Mesenchymal stem cell (in vitro differentiated cells and primary cell): ENCODE data around the gene SDF2.

Source experiments
- DNase-seq: peaks from one replicate; pipeline ENCODE4 v3.0.0-alpha.2; 2013
- H2AFZ ChIP-seq: one replicate; pipeline ENCODE4 v1.6.1; 2013; ENCODE audit warnings: low read depth, mild to moderate bottlenecking, control low read depth, inconsistent platforms, low read length, moderate library complexity
- H2AK5ac ChIP-seq: 2 replicates; pipeline ENCODE4 v1.6.1; 2013; ENCODE audit warnings: low read length, moderate library complexity, mild to moderate bottlenecking, inconsistent platforms; ENCODE audit not compliant: severe bottlenecking
- H2BK120ac ChIP-seq: one replicate; pipeline ENCODE4 v1.6.1; 2013; ENCODE audit warnings: low read depth, mild to moderate bottlenecking, inconsistent platforms, low read length, moderate library complexity
- H2BK12ac ChIP-seq, 2 experiments: one replicate each; pipeline ENCODE4 v1.6.1; 2013; ENCODE audit warnings: inconsistent platforms in 2 of 2, low read length in 2 of 2, mild to moderate bottlenecking in 2 of 2, moderate library complexity in 2 of 2, control low read depth in 1 of 2
- H2BK15ac ChIP-seq: one replicate; pipeline ENCODE4 v1.6.1; 2013; ENCODE audit warnings: mild to moderate bottlenecking, low read depth, inconsistent platforms; ENCODE audit not compliant: poor library complexity, severe bottlenecking
- H2BK5ac ChIP-seq: 2 replicates; pipeline ENCODE4 v1.6.1; 2013; ENCODE audit warnings: low read depth, mild to moderate bottlenecking, low read length, control low read depth, inconsistent platforms; ENCODE audit not compliant: poor library complexity, severe bottlenecking
- H3K14ac ChIP-seq, 2 experiments: one replicate each; pipeline ENCODE4 v1.6.1; 2013; ENCODE audit warnings: inconsistent platforms in 2 of 2, low read length in 2 of 2, control low read depth in 1 of 2, mild to moderate bottlenecking in 1 of 2, moderate library complexity in 1 of 2
- H3K18ac ChIP-seq, 2 experiments: one replicate each; pipeline ENCODE4 v1.6.1; 2013; ENCODE audit warnings: inconsistent platforms in 2 of 2, low read length in 2 of 2, control low read depth in 1 of 2, low read depth in 1 of 2, mild to moderate bottlenecking in 1 of 2
- H3K23ac ChIP-seq, 2 experiments: one replicate each; pipeline ENCODE4 v1.6.1; 2013; ENCODE audit warnings: inconsistent platforms in 2 of 2, low read length in 2 of 2, mild to moderate bottlenecking in 2 of 2, moderate library complexity in 2 of 2, control low read depth in 1 of 2
- H3K27ac ChIP-seq: 2 replicates; pipeline ENCODE4 v1.5.1; 2013; ENCODE audit warnings: mild to moderate bottlenecking, moderate library complexity, low read length, control low read depth, inconsistent platforms; ENCODE audit not compliant: poor library complexity, severe bottlenecking
- H3K27me3 ChIP-seq, 2 experiments: 2 replicates each; pipeline versions ENCODE4 v1.6.1 to v1.7.0; 2013; ENCODE audit warnings: low read length in 2 of 2, mild to moderate bottlenecking in 2 of 2, moderate library complexity in 2 of 2, control low read depth in 1 of 2, inconsistent platforms in 1 of 2; ENCODE audit not compliant: control insufficient read depth in 1 of 2, insufficient read depth in 1 of 2
- H3K36me3 ChIP-seq, 2 experiments: 2 replicates each; pipeline versions ENCODE4 v1.6.1 to v1.7.0; 2013; ENCODE audit warnings: low read length in 2 of 2, control low read depth in 1 of 2, inconsistent platforms in 1 of 2, low read depth in 1 of 2, mild to moderate bottlenecking in 1 of 2; ENCODE audit not compliant: insufficient read depth in 2 of 2, control insufficient read depth in 1 of 2
- H3K4ac ChIP-seq, 2 experiments: one replicate each; pipeline ENCODE4 v1.6.1; 2013; ENCODE audit warnings: inconsistent platforms in 2 of 2, low read length in 2 of 2, mild to moderate bottlenecking in 2 of 2, moderate library complexity in 2 of 2, control low read depth in 1 of 2, low read depth in 1 of 2
- H3K4me1 ChIP-seq: 2 replicates; pipeline ENCODE4 v1.6.1; 2013; ENCODE audit warnings: low read depth, low read length, control low read depth; ENCODE audit not compliant: control insufficient read depth, insufficient read depth
- H3K4me2 ChIP-seq: 2 replicates; pipeline ENCODE4 v1.6.1; 2013; ENCODE audit warnings: low read length, mild to moderate bottlenecking, inconsistent platforms; ENCODE audit not compliant: poor library complexity, severe bottlenecking
- H3K4me3 ChIP-seq, 2 experiments: 2 replicates each; pipeline versions ENCODE4 v1.5.1 to v1.7.0; 2013; ENCODE audit warnings: low read length in 2 of 2, mild to moderate bottlenecking in 2 of 2, control low read depth in 1 of 2, low read depth in 1 of 2; ENCODE audit not compliant: insufficient read depth in 1 of 2
- H3K79me1 ChIP-seq: replicated peaks from 2 replicates; pipeline ENCODE4 v1.6.1; 2013; ENCODE audit warnings: mild to moderate bottlenecking, control low read depth, low read length, inconsistent platforms; ENCODE audit not compliant: poor library complexity, severe bottlenecking
- H3K9ac ChIP-seq: 2 replicates; pipeline ENCODE4 v1.7.0; 2013; ENCODE audit warnings: mild to moderate bottlenecking, low read length, moderate library complexity
- H3K9me3 ChIP-seq: 2 replicates; pipeline ENCODE4 v1.7.0; 2013; ENCODE audit warnings: mild to moderate bottlenecking, low read length; ENCODE audit not compliant: control insufficient read depth
- H4K8ac ChIP-seq: one replicate; pipeline ENCODE4 v1.6.1; 2013; ENCODE audit warnings: inconsistent platforms, mild to moderate bottlenecking, low read length, moderate library complexity
- H4K91ac ChIP-seq: one replicate; pipeline ENCODE4 v1.6.1; 2013; ENCODE audit warnings: mild to moderate bottlenecking, low read length, inconsistent platforms
- WGBS: methylation state at CpG from one replicate; pipeline ENCODE4 v1.1.7; 2013; ENCODE audit warnings: mixed read lengths; 5-methylcytosine and 5-hydroxymethylcytosine counted together

SDF2 gene

DNA sequence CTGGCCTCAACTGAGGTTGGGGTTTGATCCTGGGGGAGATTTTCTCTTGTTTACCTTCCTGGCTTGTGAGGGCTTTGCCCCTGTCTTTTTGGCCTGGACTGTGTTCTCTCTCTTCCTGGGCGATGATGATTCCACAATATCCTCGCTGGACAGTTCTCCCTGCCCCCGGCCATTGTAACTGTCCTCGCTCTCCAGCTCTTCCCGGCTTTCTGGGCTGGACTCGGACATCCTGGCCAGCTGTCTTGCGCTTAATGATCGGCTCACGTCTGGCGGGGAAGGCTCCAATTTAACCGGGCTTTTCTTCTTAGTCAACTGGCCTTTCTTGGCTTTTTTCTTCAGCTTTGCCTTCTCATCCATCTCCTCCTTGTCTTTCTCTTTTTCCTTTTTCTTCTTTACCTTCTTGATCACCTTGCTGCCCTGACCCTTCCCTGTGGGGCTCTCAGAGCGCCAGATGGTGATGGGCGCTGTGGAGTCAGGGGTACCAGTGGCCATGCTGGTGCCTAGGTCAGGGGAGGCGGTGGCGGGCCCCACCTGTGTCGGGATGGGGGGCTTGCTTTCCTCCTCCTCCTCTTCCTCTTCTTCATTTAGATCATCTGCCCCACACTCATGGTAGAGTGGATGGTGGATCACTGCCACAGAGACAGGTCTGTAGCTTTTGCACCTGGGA lies 42.0 kb upstream of the SDF2 start:
- no peaks in the 10 kb centered on the region for H3K27me3 ChIP-seq
- no peak overlapping the region for H2BK120ac ChIP-seq
- no peak overlapping the region for H2AK5ac ChIP-seq
- no peak overlapping the region for H2AFZ ChIP-seq
- H3K9ac ChIP-seq = no peak overlapping the region
- no peak overlapping the region for H3K23ac ChIP-seq
- 95% methylated on average over 13 of the region's 16 CpGs for WGBS
- H3K14ac ChIP-seq = no peak overlapping the region
- H2BK15ac ChIP-seq = no peak overlapping the region
- DNase-seq = no peak
- H3K36me3 ChIP-seq = peaks cover 77 to 78% of the 10 kb centered on the region in 2 experiments
- peaks cover 4% of the 10 kb centered on the region for H3K4me1 ChIP-seq
- no peak overlapping the region for H3K4me2 ChIP-seq
- H4K91ac ChIP-seq = no peak overlapping the region
- no peak overlapping the region for H4K8ac ChIP-seq
- no peak overlapping the region for H2BK12ac ChIP-seq
- H3K79me1 ChIP-seq = peaks cover 8% of the 10 kb centered on the region
- H3K4ac ChIP-seq = no peak overlapping the region
- no peak overlapping the region for H2BK5ac ChIP-seq
- H3K9me3 ChIP-seq = no peaks in the 10 kb centered on the region
- H3K4me3 ChIP-seq = no peak overlapping the region
- no peak overlapping the region for H3K18ac ChIP-seq
- H3K27ac ChIP-seq = no peak overlapping the region

DNA sequence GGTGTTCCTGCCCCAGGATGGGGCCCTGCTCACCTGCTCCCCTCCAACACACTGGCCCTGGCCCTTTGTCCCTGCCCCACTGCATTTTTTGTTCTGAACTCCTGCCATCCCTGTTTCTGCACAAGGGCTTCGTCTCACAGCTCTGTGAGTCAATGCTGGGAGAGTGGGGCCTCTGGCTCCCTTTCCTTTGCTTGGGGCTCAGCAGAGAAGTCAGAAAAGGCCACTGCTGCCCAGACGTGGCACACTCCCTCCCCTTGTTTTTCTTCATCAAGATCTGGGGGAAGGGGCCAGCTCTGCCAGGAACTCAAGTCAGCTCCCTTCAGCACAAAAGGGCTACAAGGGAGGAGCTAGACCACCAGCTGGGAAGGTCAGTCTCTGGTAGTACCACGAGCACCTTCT lies 41.0 kb upstream of the SDF2 start:
- H3K4me1 ChIP-seq = peaks cover 4% of the 10 kb centered on the region
- 63% methylated on average over 3 of the region's 3 CpGs for WGBS
- H2BK12ac ChIP-seq = no peak overlapping the region

GRCh38 chr17:28702026-28702751 lies 40.5 kb upstream of the SDF2 start:
- no peak overlapping the region for H3K18ac ChIP-seq
- H4K8ac ChIP-seq = no peak overlapping the region
- no peak overlapping the region for H2BK5ac ChIP-seq
- no peak overlapping the region for H2BK120ac ChIP-seq
- H3K36me3 ChIP-seq = peaks cover 90 to 93% of the 10 kb centered on the region in 2 experiments
- no peak overlapping the region for H2AK5ac ChIP-seq
- H2BK15ac ChIP-seq = no peak overlapping the region
- H3K9me3 ChIP-seq = no peaks in the 10 kb centered on the region
- no peak overlapping the region for H3K4ac ChIP-seq
- WGBS = 93% methylated on average over 10 of the region's 10 CpGs
- no peak for DNase-seq
- H3K4me2 ChIP-seq = no peak overlapping the region
- no peak overlapping the region for H4K91ac ChIP-seq
- H2BK12ac ChIP-seq = no peak overlapping the region
- no peak overlapping the region for H3K9ac ChIP-seq
- no peak overlapping the region for H3K23ac ChIP-seq
- H3K14ac ChIP-seq = no peak overlapping the region
- peaks cover 4% of the 10 kb centered on the region for H3K4me1 ChIP-seq
- no peak overlapping the region for H3K27ac ChIP-seq
- no peaks in the 10 kb centered on the region for H3K27me3 ChIP-seq
- no peak overlapping the region for H3K4me3 ChIP-seq
- no peak overlapping the region for H2AFZ ChIP-seq
- H3K79me1 ChIP-seq = peaks cover 11% of the 10 kb centered on the region

More for the DNA sequence above, 41.0 kb upstream of the SDF2 start:
- no peaks in the 10 kb centered on the region for H3K9me3 ChIP-seq
- no peak overlapping the region for H3K14ac ChIP-seq
- no peak overlapping the region for H3K27ac ChIP-seq
- H3K4me2 ChIP-seq = no peak overlapping the region
- H3K79me1 ChIP-seq = peaks cover 11% of the 10 kb centered on the region
- no peak for DNase-seq
- H3K4me3 ChIP-seq = no peak overlapping the region
- H4K91ac ChIP-seq = no peak overlapping the region
- H3K27me3 ChIP-seq = no peaks in the 10 kb centered on the region
- H2BK120ac ChIP-seq = no peak overlapping the region
- H3K9ac ChIP-seq = no peak overlapping the region
- H2BK5ac ChIP-seq = no peak overlapping the region
- no peak overlapping the region for H3K18ac ChIP-seq
- no peak overlapping the region for H2AK5ac ChIP-seq
- no peak overlapping the region for H2AFZ ChIP-seq
- no peak overlapping the region for H3K23ac ChIP-seq
- no peak overlapping the region for H4K8ac ChIP-seq
- no peak overlapping the region for H3K4ac ChIP-seq
- peaks cover 86 to 88% of the 10 kb centered on the region in 2 experiments for H3K36me3 ChIP-seq
- no peak overlapping the region for H2BK15ac ChIP-seq

- H3K18ac ChIP-seq = no peak overlapping the region
- 98% methylated on average over 9 of the region's 10 CpGs for WGBS
- no peak for DNase-seq
Observed at GRCh38 chr17:28700830-28701492, 39.3 kb upstream of the SDF2 start.

More at GRCh38 chr17:28700830-28701492, 39.3 kb upstream of the SDF2 start:
- Histone ChIP-seq H3K27ac (no peak overlapping the region), H4K91ac (no peak overlapping the region), H3K23ac (no peak overlapping the region), H3K4ac (no peak overlapping the region), H3K27me3 (no peaks in the 10 kb centered on the region), H3K9me3 (no peaks in the 10 kb centered on the region), H3K9ac (no peak overlapping the region), H3K4me1 (peaks cover 4% of the 10 kb centered on the region), H3K14ac (no peak overlapping the region), H3K4me2 (no peak overlapping the region), H2BK5ac (no peak overlapping the region), H2BK120ac (no peak overlapping the region), H4K8ac (no peak overlapping the region), H2BK12ac (no peak overlapping the region), H2AFZ (no peak overlapping the region), H2BK15ac (no peak overlapping the region), H3K36me3 (peaks cover 96 to 98% of the 10 kb centered on the region in 2 experiments), H3K4me3 (no peak overlapping the region), H2AK5ac (no peak overlapping the region), H3K79me1 (peaks cover 11% of the 10 kb centered on the region)
